ENCODE data around the gene TBC1D12.

DNA sequence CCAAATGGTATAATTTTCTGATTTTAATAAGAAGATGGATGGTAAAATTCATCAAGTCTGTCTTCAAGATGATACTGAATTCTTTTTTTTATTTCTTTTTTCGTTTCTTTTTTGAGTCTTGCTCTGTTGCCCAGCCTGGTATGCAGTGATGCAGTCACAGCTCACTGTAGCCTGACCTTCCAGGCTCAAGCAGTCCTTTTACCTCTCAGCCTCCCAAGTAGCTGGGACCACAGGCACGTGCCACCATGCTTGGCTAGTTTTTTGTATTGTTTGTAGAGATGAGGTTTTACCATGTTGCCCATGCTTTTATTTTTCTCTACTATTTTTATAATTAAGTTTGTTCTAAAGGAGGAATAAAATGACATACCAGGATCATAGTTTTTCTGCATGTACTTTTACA is 91.1 kb downstream of the TBC1D12 start:
- TF ChIP-seq, protein P1, sequence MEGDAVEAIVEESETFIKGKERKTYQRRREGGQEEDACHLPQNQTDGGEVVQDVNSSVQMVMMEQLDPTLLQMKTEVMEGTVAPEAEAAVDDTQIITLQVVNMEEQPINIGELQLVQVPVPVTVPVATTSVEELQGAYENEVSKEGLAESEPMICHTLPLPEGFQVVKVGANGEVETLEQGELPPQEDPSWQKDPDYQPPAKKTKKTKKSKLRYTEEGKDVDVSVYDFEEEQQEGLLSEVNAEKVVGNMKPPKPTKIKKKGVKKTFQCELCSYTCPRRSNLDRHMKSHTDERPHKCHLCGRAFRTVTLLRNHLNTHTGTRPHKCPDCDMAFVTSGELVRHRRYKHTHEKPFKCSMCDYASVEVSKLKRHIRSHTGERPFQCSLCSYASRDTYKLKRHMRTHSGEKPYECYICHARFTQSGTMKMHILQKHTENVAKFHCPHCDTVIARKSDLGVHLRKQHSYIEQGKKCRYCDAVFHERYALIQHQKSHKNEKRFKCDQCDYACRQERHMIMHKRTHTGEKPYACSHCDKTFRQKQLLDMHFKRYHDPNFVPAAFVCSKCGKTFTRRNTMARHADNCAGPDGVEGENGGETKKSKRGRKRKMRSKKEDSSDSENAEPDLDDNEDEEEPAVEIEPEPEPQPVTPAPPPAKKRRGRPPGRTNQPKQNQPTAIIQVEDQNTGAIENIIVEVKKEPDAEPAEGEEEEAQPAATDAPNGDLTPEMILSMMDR (conservative IDR thresholded peaks at IDR 0.05): no peak
- no peak for TF ChIP-seq EZH2 (IDR thresholded peaks at IDR 0.05; ENCODE audit: low read depth)

Data from PC-9 (cell line).